Stimulated activated CD4-positive, alpha-beta T cell treated with anti-CD3 and anti-CD28 coated beads, Interleukin-4, amount 100 ng/mL, for 4 hours (primary cell): ENCODE measurements around the gene EDEM1.

ENCODE experiments used
- DNase-seq, 2 experiments: peaks; one replicate each; pipeline ENCODE4 v3.0.0-alpha.2; 2020

EDEM1 gene

GRCh38 chr3:5201536-5201935 lies 14.0 kb downstream of the EDEM1 start:
- no peak for DNase-seq

DNA sequence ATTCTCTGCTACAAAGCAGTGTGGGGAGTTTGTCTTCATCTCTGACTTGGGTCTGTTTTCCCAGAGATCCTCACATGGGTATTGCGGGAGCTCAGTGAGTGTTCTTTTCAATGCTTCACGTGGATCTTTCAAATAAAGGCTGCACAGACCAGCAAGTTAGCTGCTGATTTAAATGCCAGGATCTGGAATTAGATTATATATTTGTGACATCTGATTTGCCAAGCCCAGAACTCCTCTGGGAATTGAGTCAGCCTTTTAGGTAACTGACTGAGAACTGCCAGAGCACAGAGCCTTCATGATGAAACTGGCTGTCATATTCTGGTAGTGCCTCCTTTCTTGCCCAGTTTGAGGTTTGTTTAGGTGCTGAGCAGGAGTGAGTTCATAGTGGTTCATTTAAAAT lies 14.7 kb downstream of the EDEM1 start:
- no peak for DNase-seq

- DNase-seq: no peak
Measured at GRCh38 chr3:5205165-5205941, 17.8 kb downstream of the EDEM1 start.

DNA sequence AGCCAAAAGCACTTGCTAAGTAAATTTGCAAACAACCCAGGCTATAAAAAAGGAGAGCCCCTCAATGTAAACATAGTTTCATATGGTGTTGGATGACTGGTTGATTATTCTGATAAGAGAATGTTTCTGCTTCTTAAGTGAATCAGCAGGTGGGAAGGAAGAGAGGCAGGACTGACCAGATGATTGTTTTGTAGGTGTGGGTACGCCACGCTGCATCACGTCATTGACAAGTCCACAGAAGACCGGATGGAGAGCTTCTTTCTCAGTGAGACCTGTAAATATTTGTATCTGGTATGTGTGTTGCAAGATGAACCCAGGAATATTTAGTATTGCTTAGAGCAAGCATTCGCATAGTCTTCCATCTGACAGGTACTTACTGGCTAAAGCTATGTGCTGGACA lies 23.4 kb downstream of the EDEM1 start:
- DNase-seq: no peak

GRCh38 chr3:5212628-5213573 lies 25.4 kb downstream of the EDEM1 start:
- no peak for DNase-seq

- DNase-seq: no peak
Measured at GRCh38 chr3:5213574-5213966, 26.1 kb downstream of the EDEM1 start.

DNA sequence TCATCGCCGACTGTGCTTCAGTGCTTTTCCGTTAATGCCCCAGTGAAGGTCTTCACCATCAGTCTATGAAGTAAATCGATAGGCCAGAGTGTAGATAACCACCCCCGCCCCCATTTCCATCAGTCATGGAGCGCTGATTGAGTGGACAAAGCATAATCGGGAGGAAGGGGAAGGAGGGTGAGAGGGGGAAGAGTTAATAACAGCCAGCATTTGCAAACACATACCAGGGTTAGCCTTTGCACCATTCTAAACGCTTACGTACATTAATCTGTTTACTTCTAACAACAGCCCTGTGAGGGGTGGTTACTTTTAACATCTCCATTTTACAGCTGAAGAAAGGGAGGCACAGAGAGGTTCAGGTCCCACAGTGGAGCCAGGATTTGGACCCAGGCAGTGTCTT lies 26.8 kb downstream of the EDEM1 start:
- DNase-seq: no peak

- no peak for DNase-seq
Measured at GRCh38 chr3:5217824-5218595, 30.5 kb downstream of the EDEM1 start.

- no peak for DNase-seq
Measured at GRCh38 chr3:5218815-5219214, 31.3 kb downstream of the EDEM1 start.

DNA sequence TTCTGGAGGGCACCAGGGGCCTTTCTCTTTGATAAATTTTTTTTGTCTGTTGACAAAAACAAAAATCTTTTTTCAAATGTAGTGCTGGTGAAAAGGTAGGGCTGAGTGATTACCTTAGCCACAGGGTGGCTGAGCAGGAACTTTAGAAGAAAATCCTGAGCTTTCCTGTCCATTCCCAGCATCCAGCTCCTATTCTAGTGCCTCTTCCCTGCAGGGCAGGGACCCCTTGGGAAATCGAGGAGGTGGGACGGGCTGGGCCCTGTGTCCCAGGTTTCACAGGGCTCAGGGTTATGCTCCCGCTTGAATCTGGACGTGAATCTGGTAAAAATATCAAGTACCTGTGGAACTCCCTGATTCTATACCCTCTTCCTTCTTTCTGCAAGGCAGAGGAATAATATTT lies 31.7 kb downstream of the EDEM1 start:
- no peak for DNase-seq

DNA sequence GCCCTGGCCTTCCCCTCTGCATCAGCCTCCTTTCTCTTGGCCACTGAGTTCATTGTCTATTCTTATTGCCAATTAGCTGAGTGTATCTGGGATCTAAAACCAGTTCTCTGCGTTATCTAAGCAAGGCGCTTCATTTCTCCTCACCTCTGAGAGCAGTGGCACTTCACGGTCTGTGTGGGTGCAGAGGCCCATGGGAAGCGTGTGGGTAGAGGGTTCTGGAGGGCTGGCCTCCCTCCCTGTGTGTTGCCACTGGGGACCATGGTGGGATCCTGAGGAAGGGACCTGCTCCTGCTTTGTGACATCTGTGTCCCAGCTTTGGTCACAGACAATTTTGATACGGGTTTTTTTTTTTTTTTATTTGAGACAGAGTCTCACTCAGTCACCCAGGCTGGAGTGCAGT lies 32.7 kb downstream of the EDEM1 start:
- DNase-seq: no peak

GRCh38 chr3:5220667-5221431 lies 33.3 kb downstream of the EDEM1 start:
- no peak for DNase-seq

DNA sequence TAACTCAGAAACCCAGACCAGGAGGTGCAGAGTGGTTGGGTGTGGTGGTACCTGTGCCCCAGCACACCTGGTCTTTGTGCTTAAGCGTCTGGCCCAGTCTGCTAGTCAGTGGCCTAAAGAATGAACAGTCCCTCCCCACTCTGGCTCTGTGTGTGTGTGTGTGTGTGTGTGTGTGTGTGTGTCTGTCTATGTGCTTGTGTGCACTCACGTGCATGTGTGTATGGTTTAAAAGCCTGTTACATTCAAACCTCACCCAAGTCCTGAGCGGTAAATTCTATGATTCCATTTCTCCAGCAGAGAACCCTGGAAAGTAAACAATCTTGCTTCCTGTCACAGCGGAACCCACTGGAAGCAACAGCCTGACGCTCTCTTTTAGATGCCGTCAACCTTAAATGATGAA lies 34.2 kb downstream of the EDEM1 start:
- no peak for DNase-seq

- DNase-seq: no peak
Measured at GRCh38 chr3:5222283-5223005, 34.9 kb downstream of the EDEM1 start.

- no peak for DNase-seq
Measured at GRCh38 chr3:5226783-5227182, 39.3 kb downstream of the EDEM1 start.

- no peak for DNase-seq
Measured at GRCh38 chr3:5227812-5228211, 40.3 kb downstream of the EDEM1 start.

DNA sequence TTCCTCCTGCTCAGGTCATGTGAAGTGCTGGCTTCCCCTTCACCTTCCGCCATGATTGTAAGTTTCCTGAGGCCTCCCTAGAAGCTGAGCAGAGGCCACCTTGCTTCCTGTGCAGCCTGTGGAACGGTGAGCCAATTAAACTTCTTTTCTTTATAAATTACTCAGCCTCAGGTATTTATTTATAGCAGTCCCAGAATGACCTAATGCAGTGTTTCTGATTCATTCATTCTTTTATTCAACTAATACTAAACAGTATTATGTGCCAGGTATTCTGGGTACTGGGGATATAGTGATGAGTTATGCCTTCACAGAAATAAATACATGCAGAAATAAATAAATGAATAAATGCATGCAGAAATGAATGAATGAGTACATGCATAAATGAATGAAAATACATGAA lies 41.9 kb downstream of the EDEM1 start:
- DNase-seq: no peak

DNA sequence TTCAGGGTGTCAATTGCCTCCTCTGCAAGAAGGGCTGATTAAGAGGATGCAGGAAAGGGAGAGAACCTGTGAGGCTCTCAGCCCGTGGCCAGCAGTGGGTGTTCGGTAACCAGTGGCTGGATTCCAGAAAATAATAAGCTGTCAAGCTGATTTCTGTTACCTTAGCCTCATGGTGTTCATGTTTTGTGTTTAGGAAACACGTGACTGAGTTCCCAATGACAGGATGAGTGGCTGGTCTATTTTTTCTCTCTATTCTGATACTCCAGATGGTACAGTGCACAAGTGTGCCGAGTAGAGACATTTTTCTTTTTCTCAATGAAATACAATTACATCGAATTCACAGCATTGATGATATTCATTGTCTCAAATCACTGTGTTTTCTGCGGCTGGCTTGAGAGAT lies 43.6 kb downstream of the EDEM1 start:
- DNase-seq: no peak

DNA sequence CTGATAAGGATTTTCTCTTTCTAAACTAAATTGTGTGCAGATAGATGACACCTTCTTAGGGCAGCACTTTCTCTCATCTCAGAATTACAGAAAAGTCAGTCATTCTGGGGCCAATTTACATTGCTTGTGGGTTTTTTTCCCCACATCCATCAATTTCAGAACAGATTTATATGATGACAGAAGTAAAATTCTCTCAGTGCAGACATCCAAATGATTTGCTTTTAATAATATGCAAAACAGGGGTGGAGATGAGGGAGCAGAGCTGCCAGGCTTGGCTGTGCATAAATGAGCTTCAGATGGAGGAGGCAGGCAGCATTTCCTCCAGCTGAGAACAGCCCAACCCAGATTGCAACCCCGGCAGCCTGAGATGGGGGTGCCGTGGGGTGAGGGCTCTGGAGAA lies 44.0 kb downstream of the EDEM1 start:
- DNase-seq: no peak

DNA sequence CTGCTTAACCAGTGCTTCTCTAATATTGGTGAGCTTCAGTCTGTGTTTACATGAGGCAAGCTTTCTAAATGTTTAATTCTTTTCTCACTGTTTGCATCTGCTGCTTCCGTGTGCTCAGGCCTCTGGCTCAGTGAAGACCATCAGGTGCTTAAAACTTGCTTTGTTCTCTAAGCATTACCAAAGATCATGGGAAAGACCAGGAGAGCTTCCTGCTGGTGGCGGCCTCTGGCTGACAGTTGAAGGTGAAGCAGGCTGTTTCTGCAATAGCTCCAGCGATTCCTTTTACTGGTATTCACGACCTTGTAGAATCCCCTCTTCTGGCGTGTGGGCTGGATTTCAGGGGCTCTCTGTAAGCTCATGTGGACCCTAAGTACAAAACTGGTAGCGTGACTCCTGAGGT lies 45.1 kb downstream of the EDEM1 start:
- DNase-seq: no peak

- no peak for DNase-seq
Measured at GRCh38 chr3:5233026-5233425, 45.5 kb downstream of the EDEM1 start.

DNA sequence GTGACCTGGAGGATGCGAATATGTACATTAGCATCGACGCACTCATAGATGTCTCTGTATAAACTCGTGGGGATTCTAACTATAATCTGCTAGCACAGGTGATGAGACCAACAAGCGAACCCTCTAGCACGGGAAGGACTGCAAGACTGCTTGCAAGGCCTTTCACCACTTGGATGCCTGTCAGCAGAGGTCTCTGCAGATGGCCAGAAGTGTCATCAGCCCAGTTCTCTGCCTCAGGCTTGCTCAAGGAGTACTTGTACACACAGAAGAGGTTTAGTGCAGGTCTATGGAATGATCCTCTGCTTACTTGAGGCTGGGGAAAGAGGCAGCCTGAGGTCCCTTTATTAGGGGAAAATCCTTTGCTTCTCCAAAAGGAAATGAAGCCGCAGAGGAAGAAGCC lies 48.1 kb downstream of the EDEM1 start:
- DNase-seq: no peak
